HepG2 (cell line): ENCODE results near the gene SOST. TPM values are rescaled to one million over a fixed set of nuclear protein-coding genes. Genes with fewer than 3 reads are reported as not detected.
A peak's percentile ranks its signal among the peaks of the same experiment; 100 is the strongest.

Experiments used
- CC2D1A ChIP-seq: sonication (generic); formaldehyde crosslinking; IDR thresholded peaks from 2 replicates; pipeline ENCODE4 v1.8.1; 2023; ENCODE audit warnings: mild to moderate bottlenecking, missing genetic modification reagents
- CTCF ChIP-seq: sonication (generic); formaldehyde crosslinking; IDR thresholded peaks from 2 replicates; pipeline ENCODE4 v1.5.0; 2020; ENCODE audit warnings: mild to moderate bottlenecking, missing genetic modification reagents, moderate library complexity
- FOXJ3 ChIP-seq: sonication (generic); formaldehyde crosslinking; IDR thresholded peaks from 2 replicates; pipeline ENCODE4 v1.4.0; 2020; ENCODE audit warnings: missing genetic modification reagents, mild to moderate bottlenecking, borderline replicate concordance
- GMEB2 ChIP-seq: IDR thresholded peaks from 2 replicates; pipeline ENCODE4 v1.6.1; 2016; ENCODE audit warnings: missing biosample characterization, missing genetic modification reagents, low read depth
- GZF1 ChIP-seq: sonication (generic); formaldehyde crosslinking; IDR thresholded peaks from 2 replicates; pipeline ENCODE4 v1.5.1; 2020; ENCODE audit warnings: mild to moderate bottlenecking, missing genetic modification reagents
- HNRNPUL1 ChIP-seq: fragments of 200-400 bp; formaldehyde crosslinking; IDR thresholded peaks from 2 replicates; pipeline ENCODE4 v1.6.1; 2017; ENCODE audit warnings: low read depth, mild to moderate bottlenecking, low read length, moderate library complexity
- KDM5A ChIP-seq: fragments of 200-600 bp; sonication (generic); IDR thresholded peaks from 2 replicates; pipeline ENCODE4 v1.7.0; 2018; ENCODE audit warnings: antibody characterized with exemption, mild to moderate bottlenecking, low read length, borderline replicate concordance
- NFE2L1 ChIP-seq: sonication (generic); formaldehyde crosslinking; IDR thresholded peaks from 2 replicates; pipeline ENCODE4 v1.4.0; 2020; ENCODE audit warnings: missing genetic modification reagents, mild to moderate bottlenecking, borderline replicate concordance
- NONO ChIP-seq, 2 experiments: fragments of 450-650 bp in 1 of 2; sonication (generic) in 1 of 2; formaldehyde crosslinking in 1 of 2; IDR thresholded peaks in 1 of 2; conservative IDR thresholded peaks in 1 of 2; 2 replicates each; pipeline versions ENCODE4 v1.6.1 to v1.8.0; 2017 to 2022; ENCODE audit warnings: mild to moderate bottlenecking in 1 of 2, missing genetic modification reagents in 1 of 2, moderate library complexity in 1 of 2
- PRMT3 ChIP-seq: sonication (generic); formaldehyde crosslinking; IDR thresholded peaks from 2 replicates; pipeline ENCODE4 v1.8.1; 2022; ENCODE audit warnings: low read depth, mild to moderate bottlenecking, moderate library complexity, missing genetic modification reagents, borderline replicate concordance
- REPIN1 ChIP-seq: sonication (generic); formaldehyde crosslinking; IDR thresholded peaks from 2 replicates; pipeline ENCODE4 v1.8.0; 2022; ENCODE audit warnings: missing genetic modification reagents, low read depth, mild to moderate bottlenecking, borderline replicate concordance
- SAFB2 ChIP-seq: sonication (generic); formaldehyde crosslinking; IDR thresholded peaks from 2 replicates; pipeline ENCODE4 v1.5.1; 2020; ENCODE audit warnings: missing genetic modification reagents, low read depth, mild to moderate bottlenecking, borderline replicate concordance
- SIX4 ChIP-seq: sonication (generic); formaldehyde crosslinking; IDR thresholded peaks from 2 replicates; pipeline ENCODE4 v1.4.0; 2020; ENCODE audit warnings: missing genetic modification reagents
- ZBTB25 ChIP-seq: IDR thresholded peaks from 2 replicates; pipeline ENCODE4 v1.6.1; 2018; ENCODE audit warnings: missing genetic modification reagents
- ZBTB3 ChIP-seq: sonication (generic); formaldehyde crosslinking; IDR thresholded peaks from 2 replicates; pipeline ENCODE4 v1.4.0; 2020; ENCODE audit warnings: low read depth, mild to moderate bottlenecking, moderate library complexity, missing genetic modification reagents, borderline replicate concordance
- ZBTB46 ChIP-seq: sonication (generic); formaldehyde crosslinking; IDR thresholded peaks from 2 replicates; pipeline ENCODE4 v1.4.0; 2020; ENCODE audit warnings: mild to moderate bottlenecking, missing genetic modification reagents, borderline replicate concordance
- ZFAT ChIP-seq: sonication (generic); formaldehyde crosslinking; conservative IDR thresholded peaks from 2 replicates; pipeline ENCODE4 v1.8.1; 2023; ENCODE audit warnings: missing genetic modification reagents, inconsistent platforms
- ZFP36L2 ChIP-seq: sonication (generic); formaldehyde crosslinking; IDR thresholded peaks from 2 replicates; pipeline ENCODE4 v1.4.0; 2020; ENCODE audit warnings: missing genetic modification reagents
- ZNF44 ChIP-seq: sonication (generic); formaldehyde crosslinking; IDR thresholded peaks from 2 replicates; pipeline ENCODE4 v1.5.1; 2020; ENCODE audit warnings: mild to moderate bottlenecking, missing genetic modification reagents
- ZNF576 ChIP-seq: sonication (generic); formaldehyde crosslinking; IDR thresholded peaks from 2 replicates; pipeline ENCODE4 v1.4.0; 2020; ENCODE audit warnings: mild to moderate bottlenecking, missing genetic modification reagents
- ZNF598 ChIP-seq: sonication (generic); formaldehyde crosslinking; IDR thresholded peaks from 2 replicates; pipeline ENCODE4 v1.5.1; 2020; ENCODE audit warnings: mild to moderate bottlenecking, missing genetic modification reagents, borderline replicate concordance
- ZNF746 ChIP-seq: sonication (generic); formaldehyde crosslinking; IDR thresholded peaks from 2 replicates; pipeline ENCODE4 v1.8.0; 2022; ENCODE audit warnings: mild to moderate bottlenecking, missing genetic modification reagents
- polyA plus RNA-seq, 8 experiments: library from polyadenylated mRNA; depleted of rRNA in 3 of 8; stranded (reverse) in 7 of 8; unstranded in 1 of 8; fragments of >200 nt; fragmentation: Illumina TruSeq in 4 of 8; extraction: Trizol in 4 of 8; gene quantifications; 2 replicates each; pipeline versions ENCODE4 v1.2.1 to v1.2.3, GENCODE V29; 2011 to 2016; ENCODE audit warnings: low read depth in 4 of 8, missing spikeins in 1 of 8, mixed read lengths in 1 of 8; ENCODE audit not compliant: insufficient read depth in 1 of 8
- total RNA-seq, 5 experiments: library from RNA; depleted of rRNA; stranded (reverse); fragments of >200 nt; fragmentation: Illumina TruSeq; extraction: Trizol; gene quantifications; 2 replicates each; pipeline ENCODE4 v1.2.3, GENCODE V29; 2016; ENCODE audit warnings: low read depth in 1 of 5

Gene SOST
- total and polyA plus RNA-seq, 2 of the 13 experiments (the other 11 are each of a cell fraction or from before 2014, with no cell fraction given), result not detected

GRCh38 chr17:43778337-43779144 lies 19.9 kb upstream of the SOST start, which contains the start of gene DUSP3 (continued):
- TF ChIP-seq REPIN1 (no peak), SIX4 (CRISPR knock-in tag) (no peak), ZFP36L2 (peak; percentile 73; the same call in 1 of the 2 replicates), ZFAT (CRISPR knock-in tag) (no peak), ZNF598 (CRISPR knock-in tag) (peak; percentile 89), ZBTB3 (CRISPR knock-in tag) (no peak), ZBTB46 (CRISPR knock-in tag) (0 out of 2 replicates have a peak, but pooled peaks have one; percentile 19), KDM5A (peak; percentile 47; the same call in 1 of the 2 replicates), CTCF (CRISPR knock-in tag) (no peak), NFE2L1 (CRISPR knock-in tag) (no peak), GZF1 (CRISPR knock-in tag) (no peak), FOXJ3 (CRISPR knock-in tag) (no peak), ZNF576 (CRISPR knock-in tag) (peak; percentile 76; the same call in 1 of the 2 replicates), NONO (IDR thresholded peaks at IDR 0.05) (no peak), NONO (CRISPR knock-in tag; conservative IDR thresholded peaks at IDR 0.05) (peak; percentile 79), HNRNPUL1 (no peak), ZNF44 (0 out of 2 replicates have a peak, but pooled peaks have one; percentile 6), PRMT3 (no peak), CC2D1A (CRISPR knock-in tag) (0 out of 2 replicates have a peak, but pooled peaks have one; percentile 29), SAFB2 (CRISPR knock-in tag) (no peak; the same call in 1 of the 2 replicates), GMEB2 (no peak), ZBTB25 (CRISPR knock-in tag) (no peak; the same call in 1 of the 2 replicates), ZNF746 (CRISPR knock-in tag) (peak; percentile 14)
